Upper lobe of left lung (tissue), 4 donors: Measurements from ENCODE around the gene ST3GAL4.

ENCODE experiments used
- EP300 ChIP-seq, 4 donors: sonication (generic); formaldehyde crosslinking; IDR thresholded peaks; one replicate each; pipeline ENCODE4 v1.5.1; 2017; ENCODE audit warnings: antibody characterized with exemption in 4 of 4, control low read depth in 2 of 4
- POLR2A ChIP-seq, 4 donors: fragments of 450-650 bp; IDR thresholded peaks; one replicate each; pipeline ENCODE4 v1.5.1; 2016 to 2017; ENCODE audit warnings: antibody characterized with exemption in 4 of 4, mild to moderate bottlenecking in 2 of 4
- POLR2AphosphoS5 ChIP-seq, 2 donors: sonication (generic); formaldehyde crosslinking; IDR thresholded peaks; one replicate each; pipeline ENCODE4 v1.5.1; 2017; ENCODE audit warnings: antibody characterized with exemption in 2 of 2
- TF ChIP-seq, protein P1 (sequence below), 6 experiments: fragments of 450-650 bp in 4 of 6; fragments of 200-600 bp in 2 of 6; sonication (generic) in 2 of 6; IDR thresholded peaks; one replicate each; pipeline ENCODE4 v1.5.1; 2016 to 2019; ENCODE audit warnings: antibody characterized with exemption in 6 of 6

DNA sequence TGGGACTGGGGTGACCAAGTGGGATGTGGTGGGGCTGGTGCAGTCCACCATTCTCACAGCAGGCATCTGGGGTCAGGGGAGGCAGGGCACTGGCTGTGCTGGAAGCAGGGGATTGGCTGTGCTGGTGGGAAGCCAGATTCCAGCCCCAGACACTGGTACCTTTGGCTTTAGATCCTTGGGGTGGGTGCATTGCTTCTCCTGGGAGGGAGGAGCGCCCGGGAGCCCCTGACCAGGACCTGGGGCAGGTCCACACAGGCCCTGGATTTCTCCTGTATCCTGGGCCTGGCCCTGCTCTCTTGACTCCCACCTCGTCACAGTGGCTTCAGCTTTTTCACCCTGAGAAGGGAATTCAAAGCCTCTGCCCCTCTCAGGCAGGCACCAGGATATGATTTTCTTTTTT lies 38.5 kb downstream of the ST3GAL4 start:
- TF ChIP-seq, protein P1, sequence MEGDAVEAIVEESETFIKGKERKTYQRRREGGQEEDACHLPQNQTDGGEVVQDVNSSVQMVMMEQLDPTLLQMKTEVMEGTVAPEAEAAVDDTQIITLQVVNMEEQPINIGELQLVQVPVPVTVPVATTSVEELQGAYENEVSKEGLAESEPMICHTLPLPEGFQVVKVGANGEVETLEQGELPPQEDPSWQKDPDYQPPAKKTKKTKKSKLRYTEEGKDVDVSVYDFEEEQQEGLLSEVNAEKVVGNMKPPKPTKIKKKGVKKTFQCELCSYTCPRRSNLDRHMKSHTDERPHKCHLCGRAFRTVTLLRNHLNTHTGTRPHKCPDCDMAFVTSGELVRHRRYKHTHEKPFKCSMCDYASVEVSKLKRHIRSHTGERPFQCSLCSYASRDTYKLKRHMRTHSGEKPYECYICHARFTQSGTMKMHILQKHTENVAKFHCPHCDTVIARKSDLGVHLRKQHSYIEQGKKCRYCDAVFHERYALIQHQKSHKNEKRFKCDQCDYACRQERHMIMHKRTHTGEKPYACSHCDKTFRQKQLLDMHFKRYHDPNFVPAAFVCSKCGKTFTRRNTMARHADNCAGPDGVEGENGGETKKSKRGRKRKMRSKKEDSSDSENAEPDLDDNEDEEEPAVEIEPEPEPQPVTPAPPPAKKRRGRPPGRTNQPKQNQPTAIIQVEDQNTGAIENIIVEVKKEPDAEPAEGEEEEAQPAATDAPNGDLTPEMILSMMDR (IDR thresholded peaks at IDR 0.05) = no peak
- TF ChIP-seq POLR2AphosphoS5 (IDR thresholded peaks at IDR 0.05) = no peak
- TF ChIP-seq POLR2A (IDR thresholded peaks at IDR 0.05) = no peak
- no peak for TF ChIP-seq EP300 (IDR thresholded peaks at IDR 0.05)
